ENCODE measurements around the gene HAPLN2.
A peak's percentile ranks its signal among the peaks of the same experiment; 100 is the strongest.
"Not testable (repeated sequence)": the region's sequence is repeated elsewhere in the genome, so short reads cannot be mapped to it uniquely, and the experiment has no call there.

HAPLN2 gene

GRCh38 chr1:156618853-156619581 lies at the start of gene HAPLN2:
HAPLN2 (plus strand) TSS chr1:156619415; CDS start chr1:156623491, 4,076 bp downstream.
- DNase-seq: peak; percentile 40

- DNase-seq: no peak
Measured at GRCh38 chr1:156571261-156571852, 47.9 kb upstream of the HAPLN2 start.

GRCh38 chr1:156571919-156572662 lies 47.1 kb upstream of the HAPLN2 start, which contains the start of gene IQGAP3:
IQGAP3 (minus strand) TSS chr1:156572565; CDS start chr1:156572529, 36 bp downstream.
- DNase-seq: peak; percentile 48

- no peak for DNase-seq
Measured at GRCh38 chr1:156572663-156573018, 46.6 kb upstream of the HAPLN2 start.

- no peak for DNase-seq
Measured at GRCh38 chr1:156574039-156574633, 45.1 kb upstream of the HAPLN2 start.

GRCh38 chr1:156577550-156577949 lies 41.7 kb upstream of the HAPLN2 start:
- no peak for DNase-seq

- no peak for DNase-seq
Measured at GRCh38 chr1:156578055-156578454, 41.2 kb upstream of the HAPLN2 start.

- DNase-seq: no peak
Measured at GRCh38 chr1:156579472-156579871, 39.7 kb upstream of the HAPLN2 start, which contains the start of gene TTC24. TTC24 (plus strand) TSS chr1:156579723; CDS start chr1:156581365, 1,642 bp downstream.

- DNase-seq: no peak
Measured at GRCh38 chr1:156581661-156582387, 37.4 kb upstream of the HAPLN2 start.

- DNase-seq: no peak
Measured at GRCh38 chr1:156582388-156583017, 36.7 kb upstream of the HAPLN2 start.

- peak; percentile 34 for DNase-seq
Measured at GRCh38 chr1:156583821-156584622, 35.2 kb upstream of the HAPLN2 start.

GRCh38 chr1:156584813-156585212 lies 34.4 kb upstream of the HAPLN2 start:
- DNase-seq: no peak

GRCh38 chr1:156586323-156586722 lies 32.9 kb upstream of the HAPLN2 start:
- no peak for DNase-seq

GRCh38 chr1:156586892-156587477 lies 32.2 kb upstream of the HAPLN2 start:
- DNase-seq: no peak

- not testable (repeated sequence) for DNase-seq
Measured at GRCh38 chr1:156587927-156588326, 31.3 kb upstream of the HAPLN2 start.

GRCh38 chr1:156589546-156589945 lies 29.7 kb upstream of the HAPLN2 start:
- DNase-seq: no peak

- DNase-seq: no peak
Measured at GRCh38 chr1:156590326-156591180, 28.7 kb upstream of the HAPLN2 start.

GRCh38 chr1:156591181-156591431 lies 28.1 kb upstream of the HAPLN2 start:
- DNase-seq: no peak

- DNase-seq: peak; percentile 55
Measured at GRCh38 chr1:156591432-156592157, 27.6 kb upstream of the HAPLN2 start, which contains the start of gene NAXE. NAXE (plus strand) TSS chr1:156591776; CDS start chr1:156591805, 29 bp downstream.
